ENCODE measurements around the gene KRT82. TPM values are rescaled to one million over a fixed set of nuclear protein-coding genes. Genes with fewer than 3 reads are reported as not detected.

The KRT82 gene
- total and polyA plus RNA-seq, 2 experiments from 2014 or later = not detected

DNA sequence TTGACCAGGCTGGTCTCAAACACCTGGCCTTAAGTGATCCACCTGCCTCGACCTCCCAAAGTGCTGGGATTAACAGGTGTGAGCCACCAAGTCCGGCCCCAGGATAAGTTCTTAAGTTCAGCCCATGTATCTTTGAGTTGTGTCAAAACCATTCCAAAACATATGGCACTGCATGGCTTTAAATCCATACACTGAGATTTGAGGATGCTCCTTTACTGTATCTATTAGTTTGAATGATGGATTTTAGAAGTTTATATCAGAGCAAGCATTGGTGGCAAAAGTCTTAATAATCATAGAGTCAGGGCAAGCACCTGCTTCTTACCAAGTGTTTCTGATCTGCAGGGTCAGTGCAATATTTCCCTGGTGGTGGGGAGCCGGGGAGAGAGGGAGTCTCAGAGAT is 39.7 kb upstream of the KRT82 start:
- Mint-ChIP-seq H3K36me3 (ENCODE audit: low read depth) (no peaks in the 10 kb centered on the region; the same call in 2 of the 3 replicates), H3K4me1 (peaks cover 17% of the 10 kb centered on the region), H3K4me3 (no peak overlapping the region), H3K27ac (no peak overlapping the region), H3K27me3 (ENCODE audit: insufficient read depth, low read depth, poor library complexity) (peaks cover 2% of the 10 kb centered on the region), H3K9me3 (no peaks in the 10 kb centered on the region; the same call in 1 of the 3 replicates)
- H3K9me2 ChIP-seq (ENCODE audit: insufficient read depth) = no peaks in the 10 kb centered on the region
- no peaks in the 10 kb centered on the region for H4K20me1 ChIP-seq (replicated peaks; ENCODE audit: insufficient read depth)
- ATAC-seq (no peak), DNase-seq (ENCODE audit: low spot score) (no peak)
- H2AFZ ChIP-seq = no peak overlapping the region
- no peaks in the 10 kb centered on the region for H3F3A ChIP-seq (replicated peaks; ENCODE audit: low read depth)
- no peak overlapping the region for H3K4me2 ChIP-seq
- H3K4me1 ChIP-seq (ENCODE audit: insufficient read depth) = peaks cover 5% of the 10 kb centered on the region; the same call in 1 of the 2 replicates
- no peak overlapping the region for H3K4me3 ChIP-seq
- H3K79me2 ChIP-seq (replicated peaks; ENCODE audit: insufficient read depth) = no peaks in the 10 kb centered on the region
- TF ChIP-seq, protein P1, sequence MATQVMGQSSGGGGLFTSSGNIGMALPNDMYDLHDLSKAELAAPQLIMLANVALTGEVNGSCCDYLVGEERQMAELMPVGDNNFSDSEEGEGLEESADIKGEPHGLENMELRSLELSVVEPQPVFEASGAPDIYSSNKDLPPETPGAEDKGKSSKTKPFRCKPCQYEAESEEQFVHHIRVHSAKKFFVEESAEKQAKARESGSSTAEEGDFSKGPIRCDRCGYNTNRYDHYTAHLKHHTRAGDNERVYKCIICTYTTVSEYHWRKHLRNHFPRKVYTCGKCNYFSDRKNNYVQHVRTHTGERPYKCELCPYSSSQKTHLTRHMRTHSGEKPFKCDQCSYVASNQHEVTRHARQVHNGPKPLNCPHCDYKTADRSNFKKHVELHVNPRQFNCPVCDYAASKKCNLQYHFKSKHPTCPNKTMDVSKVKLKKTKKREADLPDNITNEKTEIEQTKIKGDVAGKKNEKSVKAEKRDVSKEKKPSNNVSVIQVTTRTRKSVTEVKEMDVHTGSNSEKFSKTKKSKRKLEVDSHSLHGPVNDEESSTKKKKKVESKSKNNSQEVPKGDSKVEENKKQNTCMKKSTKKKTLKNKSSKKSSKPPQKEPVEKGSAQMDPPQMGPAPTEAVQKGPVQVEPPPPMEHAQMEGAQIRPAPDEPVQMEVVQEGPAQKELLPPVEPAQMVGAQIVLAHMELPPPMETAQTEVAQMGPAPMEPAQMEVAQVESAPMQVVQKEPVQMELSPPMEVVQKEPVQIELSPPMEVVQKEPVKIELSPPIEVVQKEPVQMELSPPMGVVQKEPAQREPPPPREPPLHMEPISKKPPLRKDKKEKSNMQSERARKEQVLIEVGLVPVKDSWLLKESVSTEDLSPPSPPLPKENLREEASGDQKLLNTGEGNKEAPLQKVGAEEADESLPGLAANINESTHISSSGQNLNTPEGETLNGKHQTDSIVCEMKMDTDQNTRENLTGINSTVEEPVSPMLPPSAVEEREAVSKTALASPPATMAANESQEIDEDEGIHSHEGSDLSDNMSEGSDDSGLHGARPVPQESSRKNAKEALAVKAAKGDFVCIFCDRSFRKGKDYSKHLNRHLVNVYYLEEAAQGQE (IDR thresholded peaks at IDR 0.05; ENCODE audit: unreplicated experiment) = no peak
- TF ChIP-seq NANOG (IDR thresholded peaks at IDR 0.05; ENCODE audit: borderline replicate concordance) = no peak
- TF ChIP-seq, protein P2, sequence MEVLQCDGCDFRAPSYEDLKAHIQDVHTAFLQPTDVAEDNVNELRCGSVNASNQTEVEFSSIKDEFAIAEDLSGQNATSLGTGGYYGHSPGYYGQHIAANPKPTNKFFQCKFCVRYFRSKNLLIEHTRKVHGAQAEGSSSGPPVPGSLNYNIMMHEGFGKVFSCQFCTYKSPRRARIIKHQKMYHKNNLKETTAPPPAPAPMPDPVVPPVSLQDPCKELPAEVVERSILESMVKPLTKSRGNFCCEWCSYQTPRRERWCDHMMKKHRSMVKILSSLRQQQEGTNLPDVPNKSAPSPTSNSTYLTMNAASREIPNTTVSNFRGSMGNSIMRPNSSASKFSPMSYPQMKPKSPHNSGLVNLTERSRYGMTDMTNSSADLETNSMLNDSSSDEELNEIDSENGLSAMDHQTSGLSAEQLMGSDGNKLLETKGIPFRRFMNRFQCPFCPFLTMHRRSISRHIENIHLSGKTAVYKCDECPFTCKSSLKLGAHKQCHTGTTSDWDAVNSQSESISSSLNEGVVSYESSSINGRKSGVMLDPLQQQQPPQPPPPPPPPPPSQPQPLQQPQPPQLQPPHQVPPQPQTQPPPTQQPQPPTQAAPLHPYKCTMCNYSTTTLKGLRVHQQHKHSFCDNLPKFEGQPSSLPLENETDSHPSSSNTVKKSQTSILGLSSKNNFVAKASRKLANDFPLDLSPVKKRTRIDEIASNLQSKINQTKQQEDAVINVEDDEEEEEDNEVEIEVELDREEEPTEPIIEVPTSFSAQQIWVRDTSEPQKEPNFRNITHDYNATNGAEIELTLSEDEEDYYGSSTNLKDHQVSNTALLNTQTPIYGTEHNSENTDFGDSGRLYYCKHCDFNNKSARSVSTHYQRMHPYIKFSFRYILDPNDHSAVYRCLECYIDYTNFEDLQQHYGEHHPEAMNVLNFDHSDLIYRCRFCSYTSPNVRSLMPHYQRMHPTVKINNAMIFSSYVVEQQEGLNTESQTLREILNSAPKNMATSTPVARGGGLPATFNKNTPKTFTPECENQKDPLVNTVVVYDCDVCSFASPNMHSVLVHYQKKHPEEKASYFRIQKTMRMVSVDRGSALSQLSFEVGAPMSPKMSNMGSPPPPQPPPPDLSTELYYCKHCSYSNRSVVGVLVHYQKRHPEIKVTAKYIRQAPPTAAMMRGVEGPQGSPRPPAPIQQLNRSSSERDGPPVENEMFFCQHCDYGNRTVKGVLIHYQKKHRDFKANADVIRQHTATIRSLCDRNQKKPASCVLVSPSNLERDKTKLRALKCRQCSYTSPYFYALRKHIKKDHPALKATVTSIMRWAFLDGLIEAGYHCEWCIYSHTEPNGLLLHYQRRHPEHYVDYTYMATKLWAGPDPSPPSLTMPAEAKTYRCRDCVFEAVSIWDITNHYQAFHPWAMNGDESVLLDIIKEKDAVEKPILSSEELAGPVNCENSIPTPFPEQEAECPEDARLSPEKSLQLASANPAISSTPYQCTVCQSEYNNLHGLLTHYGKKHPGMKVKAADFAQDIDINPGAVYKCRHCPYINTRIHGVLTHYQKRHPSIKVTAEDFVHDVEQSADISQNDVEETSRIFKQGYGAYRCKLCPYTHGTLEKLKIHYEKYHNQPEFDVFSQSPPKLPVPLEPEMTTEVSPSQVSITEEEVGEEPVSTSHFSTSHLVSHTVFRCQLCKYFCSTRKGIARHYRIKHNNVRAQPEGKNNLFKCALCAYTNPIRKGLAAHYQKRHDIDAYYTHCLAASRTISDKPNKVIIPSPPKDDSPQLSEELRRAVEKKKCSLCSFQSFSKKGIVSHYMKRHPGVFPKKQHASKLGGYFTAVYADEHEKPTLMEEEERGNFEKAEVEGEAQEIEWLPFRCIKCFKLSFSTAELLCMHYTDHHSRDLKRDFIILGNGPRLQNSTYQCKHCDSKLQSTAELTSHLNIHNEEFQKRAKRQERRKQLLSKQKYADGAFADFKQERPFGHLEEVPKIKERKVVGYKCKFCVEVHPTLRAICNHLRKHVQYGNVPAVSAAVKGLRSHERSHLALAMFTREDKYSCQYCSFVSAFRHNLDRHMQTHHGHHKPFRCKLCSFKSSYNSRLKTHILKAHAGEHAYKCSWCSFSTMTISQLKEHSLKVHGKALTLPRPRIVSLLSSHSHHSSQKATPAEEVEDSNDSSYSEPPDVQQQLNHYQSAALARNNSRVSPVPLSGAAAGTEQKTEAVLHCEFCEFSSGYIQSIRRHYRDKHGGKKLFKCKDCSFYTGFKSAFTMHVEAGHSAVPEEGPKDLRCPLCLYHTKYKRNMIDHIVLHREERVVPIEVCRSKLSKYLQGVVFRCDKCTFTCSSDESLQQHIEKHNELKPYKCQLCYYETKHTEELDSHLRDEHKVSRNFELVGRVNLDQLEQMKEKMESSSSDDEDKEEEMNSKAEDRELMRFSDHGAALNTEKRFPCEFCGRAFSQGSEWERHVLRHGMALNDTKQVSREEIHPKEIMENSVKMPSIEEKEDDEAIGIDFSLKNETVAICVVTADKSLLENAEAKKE (CRISPR knock-in tag; IDR thresholded peaks at IDR 0.05) = no peak
- TF ChIP-seq, protein P3, sequence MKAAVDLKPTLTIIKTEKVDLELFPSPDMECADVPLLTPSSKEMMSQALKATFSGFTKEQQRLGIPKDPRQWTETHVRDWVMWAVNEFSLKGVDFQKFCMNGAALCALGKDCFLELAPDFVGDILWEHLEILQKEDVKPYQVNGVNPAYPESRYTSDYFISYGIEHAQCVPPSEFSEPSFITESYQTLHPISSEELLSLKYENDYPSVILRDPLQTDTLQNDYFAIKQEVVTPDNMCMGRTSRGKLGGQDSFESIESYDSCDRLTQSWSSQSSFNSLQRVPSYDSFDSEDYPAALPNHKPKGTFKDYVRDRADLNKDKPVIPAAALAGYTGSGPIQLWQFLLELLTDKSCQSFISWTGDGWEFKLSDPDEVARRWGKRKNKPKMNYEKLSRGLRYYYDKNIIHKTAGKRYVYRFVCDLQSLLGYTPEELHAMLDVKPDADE (IDR thresholded peaks at IDR 0.05) = no peak
- TF ChIP-seq CREB1 (CRISPR knock-in tag; IDR thresholded peaks at IDR 0.05; ENCODE audit: low read depth) = no peak
- TF ChIP-seq EZH2phosphoT487 (IDR thresholded peaks at IDR 0.05; ENCODE audit: unreplicated experiment) = no peak
- TF ChIP-seq, protein P4, sequence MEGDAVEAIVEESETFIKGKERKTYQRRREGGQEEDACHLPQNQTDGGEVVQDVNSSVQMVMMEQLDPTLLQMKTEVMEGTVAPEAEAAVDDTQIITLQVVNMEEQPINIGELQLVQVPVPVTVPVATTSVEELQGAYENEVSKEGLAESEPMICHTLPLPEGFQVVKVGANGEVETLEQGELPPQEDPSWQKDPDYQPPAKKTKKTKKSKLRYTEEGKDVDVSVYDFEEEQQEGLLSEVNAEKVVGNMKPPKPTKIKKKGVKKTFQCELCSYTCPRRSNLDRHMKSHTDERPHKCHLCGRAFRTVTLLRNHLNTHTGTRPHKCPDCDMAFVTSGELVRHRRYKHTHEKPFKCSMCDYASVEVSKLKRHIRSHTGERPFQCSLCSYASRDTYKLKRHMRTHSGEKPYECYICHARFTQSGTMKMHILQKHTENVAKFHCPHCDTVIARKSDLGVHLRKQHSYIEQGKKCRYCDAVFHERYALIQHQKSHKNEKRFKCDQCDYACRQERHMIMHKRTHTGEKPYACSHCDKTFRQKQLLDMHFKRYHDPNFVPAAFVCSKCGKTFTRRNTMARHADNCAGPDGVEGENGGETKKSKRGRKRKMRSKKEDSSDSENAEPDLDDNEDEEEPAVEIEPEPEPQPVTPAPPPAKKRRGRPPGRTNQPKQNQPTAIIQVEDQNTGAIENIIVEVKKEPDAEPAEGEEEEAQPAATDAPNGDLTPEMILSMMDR (conservative IDR thresholded peaks at IDR 0.05; ENCODE audit: low read depth in 2 of 2) = no peak
- TF ChIP-seq POLR2AphosphoS5 (IDR thresholded peaks at IDR 0.05; ENCODE audit: low read depth) = no peak
- no peak for TF ChIP-seq JUNB (IDR thresholded peaks at IDR 0.05; ENCODE audit: unreplicated experiment)
- no peak for TF ChIP-seq ZNF114 (CRISPR knock-in tag; IDR thresholded peaks at IDR 0.05)
- no peak overlapping the region for H3K27ac ChIP-seq (ENCODE audit: low read depth)
- no peaks in the 10 kb centered on the region for H3K27me3 ChIP-seq (ENCODE audit: insufficient read depth)
- no peaks in the 10 kb centered on the region for H3K36me3 ChIP-seq (ENCODE audit: insufficient read depth)
